KBM-7 (cell line): ENCODE measurements around the gene FAM47C.
"Not testable (repeated sequence)": the region's sequence is repeated elsewhere in the genome, so short reads cannot be mapped to it uniquely, and the experiment has no call there.

ENCODE experiments used
- DNase-seq: peaks from one replicate; pipeline ENCODE4 v3.0.0-alpha.2; 2015
- in situ Hi-C: fragments of 300-500 bp; cut with MboI; formaldehyde crosslinking; loops from 2 replicates; pipeline ENCODE4 v1.14.3; 2020; ENCODE audit warnings: low sequenced_read_pairs, low pct_unique_long_range_greater_than_20kb, mixed read lengths

Gene FAM47C

DNA sequence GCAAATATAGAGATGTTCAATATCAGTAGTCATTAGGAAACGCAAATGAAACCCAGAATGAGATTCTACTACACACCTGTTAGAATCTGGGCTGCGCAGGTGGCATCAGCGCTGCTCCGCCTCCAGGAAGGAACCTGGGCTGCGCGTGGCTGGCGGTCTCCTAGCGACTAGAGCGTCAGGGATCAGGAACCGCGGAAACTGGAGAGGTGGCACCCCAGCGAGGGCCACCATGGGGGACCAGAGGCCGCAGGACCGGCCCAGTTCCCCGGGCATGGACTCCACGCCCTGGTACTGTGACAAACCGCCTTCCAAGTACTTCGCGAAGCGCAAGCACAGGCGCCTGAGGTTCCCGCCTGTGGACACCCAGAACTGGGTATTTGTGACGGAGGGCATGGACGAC is at the start of gene FAM47C:
FAM47C (plus strand) TSS at position 185 of the 400 bp plus-strand sequence; CDS start at position 230, 45 bp downstream.
- DNase-seq, in situ Hi-C loops: not testable (repeated sequence)

DNA sequence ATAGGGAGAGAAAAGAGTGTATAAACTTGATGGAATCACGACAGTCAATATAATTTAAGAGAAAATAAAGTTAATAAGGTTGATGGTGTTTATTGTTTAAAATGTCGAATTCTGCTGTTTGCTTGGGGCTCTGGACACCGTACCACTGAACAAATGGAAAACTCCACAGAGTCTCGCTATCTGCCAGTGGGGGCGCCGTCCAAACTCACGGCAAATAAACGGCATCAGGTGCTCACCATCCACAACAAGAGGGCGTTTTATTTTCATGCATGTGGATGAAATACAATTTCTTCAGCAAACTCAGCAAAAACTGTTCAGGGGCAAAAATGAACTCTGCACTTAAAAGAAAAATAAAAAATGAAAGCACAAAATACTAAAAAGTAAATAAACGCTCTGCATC is 46.6 kb upstream of the FAM47C start:
- DNase-seq, result no peak
- in situ Hi-C loops, result no loop called here

DNA sequence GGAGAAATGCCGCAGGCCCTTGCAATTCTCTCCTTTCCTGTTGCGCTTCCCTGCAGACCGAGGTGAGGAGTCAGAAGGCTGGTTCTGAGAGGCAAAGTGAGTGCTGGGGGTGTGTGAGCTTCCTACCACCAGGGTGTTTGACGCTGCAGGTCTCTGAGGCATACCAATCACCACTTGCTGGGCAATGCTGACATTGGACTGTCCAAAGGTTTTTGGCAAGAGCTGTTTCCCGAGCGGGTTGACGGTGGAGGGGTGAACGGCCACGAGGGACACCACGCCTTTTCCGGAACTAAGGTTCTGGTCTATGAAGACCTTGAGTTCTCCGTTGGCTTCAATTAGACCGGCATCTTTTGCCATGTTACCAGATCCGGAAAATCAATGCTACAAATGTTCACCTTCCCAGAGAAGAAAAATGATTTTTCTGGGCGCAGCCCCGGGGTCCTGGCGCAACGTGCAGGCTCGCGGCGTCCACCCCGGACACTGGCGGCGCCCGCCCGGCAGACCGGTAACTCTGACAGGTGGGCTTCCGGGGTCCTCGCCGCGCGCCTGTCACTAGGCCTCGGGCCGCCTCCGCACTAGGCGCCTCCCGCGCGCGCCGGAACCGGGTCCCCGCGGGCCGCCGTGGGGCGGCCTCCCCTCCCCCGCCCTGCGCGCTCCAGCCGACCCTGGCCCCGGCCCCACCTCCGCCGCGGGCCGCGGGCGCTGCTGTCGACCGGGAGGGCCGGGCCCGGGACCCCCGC is 44.9 kb upstream of the FAM47C start:
- in situ Hi-C loops, result no loop called here
- DNase-seq, result no peak

- no peak for DNase-seq
- in situ Hi-C loops, result no loop called here
These were observed 44.3 kb upstream of the FAM47C start for GRCh38 chrX:36963852-36964251.

- no peak for DNase-seq
- in situ Hi-C loops, result no loop called here
These were observed 34.6 kb upstream of the FAM47C start for GRCh38 chrX:36973575-36973974.

DNA sequence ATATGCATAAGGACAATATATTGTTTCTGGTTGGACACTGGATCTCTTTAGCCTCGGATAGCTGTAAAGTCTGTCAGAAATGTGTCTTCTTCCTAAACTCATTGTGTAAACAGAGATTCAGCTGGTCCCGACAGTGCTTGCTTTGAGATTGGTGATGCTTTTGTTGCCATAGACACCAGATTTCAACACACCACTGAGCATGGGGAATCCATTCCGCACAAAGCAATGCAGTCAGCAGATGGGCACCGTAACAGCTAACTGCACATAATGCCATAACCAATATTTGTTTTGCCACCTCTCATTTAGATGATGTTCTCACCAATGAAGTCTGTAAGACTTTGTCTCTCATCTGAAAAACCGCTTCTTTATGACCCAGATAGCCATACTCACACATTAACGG is 33.3 kb upstream of the FAM47C start:
- in situ Hi-C loops, result no loop called here
- DNase-seq, result no peak

GRCh38 chrX:36978886-36979285 is 29.3 kb upstream of the FAM47C start:
- in situ Hi-C loops, result no loop called here
- DNase-seq, result no peak

- in situ Hi-C loops, result no loop called here
- DNase-seq, result no peak
These were observed 24.3 kb upstream of the FAM47C start for GRCh38 chrX:36983831-36984230.

GRCh38 chrX:36985416-36986209 is 22.6 kb upstream of the FAM47C start:
- in situ Hi-C loops, DNase-seq: not testable (repeated sequence)

GRCh38 chrX:36986231-36986630 is 21.9 kb upstream of the FAM47C start:
- in situ Hi-C loops, result no loop called here
- DNase-seq, result no peak

- DNase-seq, in situ Hi-C loops: not testable (repeated sequence)
These were observed 21.0 kb upstream of the FAM47C start for GRCh38 chrX:36987212-36987611.

GRCh38 chrX:37000140-37000539 is 8.0 kb upstream of the FAM47C start:
- in situ Hi-C loops, result no loop called here
- DNase-seq, result no peak

GRCh38 chrX:37010496-37010895 is 2.3 kb downstream of the FAM47C start:
- in situ Hi-C loops, result no loop called here
- no peak for DNase-seq

DNA sequence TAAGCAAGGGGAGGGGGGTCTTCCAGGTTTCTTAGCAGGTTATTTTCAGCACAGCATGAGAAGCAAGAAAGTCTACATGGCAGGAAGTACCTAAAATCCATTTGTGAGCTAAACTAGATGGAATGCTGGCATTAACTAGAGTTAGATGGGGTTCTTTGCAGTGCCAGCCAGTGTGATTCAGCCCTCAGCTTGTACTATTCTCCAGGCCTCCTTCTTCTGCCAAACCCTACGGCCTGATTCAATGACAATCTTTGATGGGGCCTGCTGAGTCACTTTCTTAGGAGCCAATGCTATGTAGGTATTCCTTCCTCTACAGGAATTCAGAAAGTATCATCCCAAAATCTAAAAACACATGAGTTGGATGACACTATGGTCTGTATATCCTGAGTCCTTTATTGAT is 26.1 kb downstream of the FAM47C start:
- in situ Hi-C loops, DNase-seq: not testable (repeated sequence)

DNA sequence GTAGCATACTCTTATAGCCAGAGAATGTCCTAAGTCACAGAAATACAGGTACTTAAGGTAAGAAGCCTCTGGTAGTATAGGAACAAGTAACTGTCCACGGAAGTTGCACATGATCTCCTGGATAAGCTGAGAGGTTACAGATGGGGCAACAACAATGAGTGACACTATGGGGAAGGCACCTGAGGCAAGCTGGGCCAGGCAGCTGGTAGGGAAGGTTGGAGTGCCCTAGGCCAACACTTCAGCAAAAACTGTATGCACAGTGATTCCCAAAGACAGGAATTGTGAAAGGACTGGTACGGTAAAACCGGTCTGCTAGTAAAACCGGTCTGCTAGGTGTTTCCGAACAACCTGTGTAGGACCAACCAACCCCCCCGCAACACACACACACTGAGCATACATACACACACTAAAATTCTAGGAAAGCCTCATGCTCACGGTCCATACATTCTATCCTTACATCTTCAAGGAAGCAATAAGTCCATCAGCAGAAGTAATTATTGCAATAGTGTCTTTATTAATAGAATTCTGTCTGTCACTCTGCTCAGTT is 28.6 kb downstream of the FAM47C start:
- DNase-seq, in situ Hi-C loops: not testable (repeated sequence)

DNA sequence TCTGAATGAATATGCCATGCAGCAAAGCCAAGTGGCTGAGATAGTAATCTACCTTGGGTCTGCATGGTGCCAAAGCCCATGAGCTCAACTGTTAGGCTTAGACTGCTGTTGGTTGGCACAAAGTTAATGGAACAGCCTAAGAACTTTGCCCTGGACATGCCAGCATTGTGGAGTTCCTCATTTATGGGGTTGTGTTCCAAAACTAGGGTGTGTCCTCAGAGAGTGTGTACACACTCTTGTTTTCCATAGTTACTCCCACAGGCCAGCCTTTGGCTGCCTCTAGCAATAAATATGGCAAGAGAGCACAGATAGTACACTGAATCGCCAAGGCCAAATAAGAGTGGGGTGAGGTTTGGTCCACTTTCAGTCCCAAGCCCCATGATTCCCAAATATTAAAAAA is 30.6 kb downstream of the FAM47C start:
- in situ Hi-C loops, DNase-seq: not testable (repeated sequence)

- in situ Hi-C loops, DNase-seq: not testable (repeated sequence)
These were observed 35.1 kb downstream of the FAM47C start for GRCh38 chrX:37042956-37043885.

- no peak for DNase-seq
- in situ Hi-C loops, result no loop called here
These were observed 39.6 kb downstream of the FAM47C start for GRCh38 chrX:37047776-37048175.

DNA sequence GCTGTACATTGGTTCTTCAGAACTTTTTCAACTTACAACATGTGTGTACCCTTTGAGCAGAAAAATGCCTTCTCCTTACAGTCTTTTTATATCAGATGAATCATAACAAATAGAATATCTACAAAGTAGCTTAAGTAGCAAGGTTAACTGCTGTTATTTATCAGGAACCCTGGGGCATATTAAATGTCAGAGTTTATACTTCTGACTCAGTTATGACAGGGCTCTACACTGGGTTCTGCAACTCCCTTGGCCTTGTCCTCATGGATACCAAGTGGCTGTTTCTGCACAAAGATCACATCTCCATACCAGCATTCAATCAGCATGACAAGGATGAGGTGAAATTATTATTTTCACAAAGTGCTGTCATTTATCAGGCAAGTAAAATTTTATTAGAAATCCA is 49.4 kb downstream of the FAM47C start:
- DNase-seq, in situ Hi-C loops: not testable (repeated sequence)
